Measurements from ENCODE around the gene TMEM212. TPM values are rescaled to one million over a fixed set of nuclear protein-coding genes. Genes with fewer than 3 reads are reported as not detected.

Gene TMEM212
- total RNA-seq, 1 experiment from 2014 or later = not detected

DNA sequence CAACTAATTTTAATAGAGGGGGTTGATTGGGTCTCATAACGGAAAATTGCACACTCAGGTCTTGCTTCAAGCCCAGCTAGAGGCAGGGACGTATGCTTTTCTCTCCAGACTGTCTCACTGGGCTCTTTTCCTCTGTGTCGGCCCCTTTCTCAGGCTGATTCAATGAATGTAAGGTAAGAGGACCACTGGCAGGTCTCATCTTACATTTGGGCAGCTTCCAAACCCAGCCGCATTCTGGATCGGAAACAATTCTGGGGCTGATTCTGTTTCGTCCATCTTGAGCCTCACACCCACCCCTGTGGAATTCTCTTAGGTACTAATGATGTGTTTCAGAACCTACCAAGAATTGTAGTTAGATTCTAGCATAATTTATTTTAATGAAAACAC, 40.7 kb downstream of the TMEM212 start:
- Histone ChIP-seq H3K9ac (ENCODE audit: extremely low read depth, insufficient read length, low read length) (no peak overlapping the region), H3K18ac (ENCODE audit: insufficient read length, low read depth, low read length) (no peak overlapping the region), H2BK20ac (ENCODE audit: low read depth, low read length, poor library complexity, severe bottlenecking) (no peak overlapping the region), H3K27ac (ENCODE audit: insufficient read length, low read depth, low read length) (no peak overlapping the region), H3K56ac (ENCODE audit: insufficient read length, low read depth, low read length) (no peak overlapping the region), H4K91ac (ENCODE audit: insufficient read length, low read depth, low read length) (no peak overlapping the region), H3K79me1 (ENCODE audit: insufficient read depth, low read depth, low read length, poor library complexity, severe bottlenecking) (no peaks in the 10 kb centered on the region), H3K9me3 (ENCODE audit: control insufficient read depth, low read depth, low read length) (no peaks in the 10 kb centered on the region), H3K4me2 (ENCODE audit: insufficient read depth, insufficient read length, low read length) (no peak overlapping the region), H2BK5ac (ENCODE audit: insufficient read length, low read length) (no peak overlapping the region), H4K5ac (ENCODE audit: insufficient read length, low read depth, low read length) (no peak overlapping the region), H3K4me1 (ENCODE audit: insufficient read depth, low read length) (no peaks in the 10 kb centered on the region), H2BK120ac (ENCODE audit: low read depth, low read length, poor library complexity, severe bottlenecking) (no peak overlapping the region), H3K4ac (ENCODE audit: low read depth, low read length) (no peak overlapping the region), H3T11ph (ENCODE audit: low read length) (no peak overlapping the region), H2AFZ (ENCODE audit: low read length) (peak overlapping the region; percentile 33), H3K14ac (ENCODE audit: insufficient read depth, low read length) (no peak overlapping the region), H3K23me2 (ENCODE audit: insufficient read length, low read depth, low read length, poor library complexity, severe bottlenecking) (no peaks in the 10 kb centered on the region), H4K8ac (replicated peaks; ENCODE audit: insufficient read length, low read depth, low read length) (no peak overlapping the region), H3K23ac (ENCODE audit: insufficient read length, low read depth, low read length) (no peak overlapping the region), H3K27me3 (ENCODE audit: insufficient read depth, low read length) (no peaks in the 10 kb centered on the region), H2AK5ac (ENCODE audit: insufficient read length, low read length) (no peak overlapping the region), H4K20me1 (ENCODE audit: control insufficient read depth, insufficient read depth, insufficient read length) (no peaks in the 10 kb centered on the region), H2BK15ac (ENCODE audit: low read depth, low read length) (no peak overlapping the region), H3K79me2 (ENCODE audit: insufficient read depth, low read length) (no peaks in the 10 kb centered on the region), H2BK12ac (ENCODE audit: insufficient read length, low read depth, low read length) (no peak overlapping the region)
- H3K9me3 Mint-ChIP-seq = peaks cover 0 to 8% of the 10 kb centered on the region in 2 experiments; a peak in 4 of 5 replicates
- H3K4me1 Mint-ChIP-seq = peaks cover 38 to 46% of the 10 kb centered on the region in 2 experiments
- H3K4me3 Mint-ChIP-seq = no peak overlapping the region
- TF ChIP-seq, protein P1, sequence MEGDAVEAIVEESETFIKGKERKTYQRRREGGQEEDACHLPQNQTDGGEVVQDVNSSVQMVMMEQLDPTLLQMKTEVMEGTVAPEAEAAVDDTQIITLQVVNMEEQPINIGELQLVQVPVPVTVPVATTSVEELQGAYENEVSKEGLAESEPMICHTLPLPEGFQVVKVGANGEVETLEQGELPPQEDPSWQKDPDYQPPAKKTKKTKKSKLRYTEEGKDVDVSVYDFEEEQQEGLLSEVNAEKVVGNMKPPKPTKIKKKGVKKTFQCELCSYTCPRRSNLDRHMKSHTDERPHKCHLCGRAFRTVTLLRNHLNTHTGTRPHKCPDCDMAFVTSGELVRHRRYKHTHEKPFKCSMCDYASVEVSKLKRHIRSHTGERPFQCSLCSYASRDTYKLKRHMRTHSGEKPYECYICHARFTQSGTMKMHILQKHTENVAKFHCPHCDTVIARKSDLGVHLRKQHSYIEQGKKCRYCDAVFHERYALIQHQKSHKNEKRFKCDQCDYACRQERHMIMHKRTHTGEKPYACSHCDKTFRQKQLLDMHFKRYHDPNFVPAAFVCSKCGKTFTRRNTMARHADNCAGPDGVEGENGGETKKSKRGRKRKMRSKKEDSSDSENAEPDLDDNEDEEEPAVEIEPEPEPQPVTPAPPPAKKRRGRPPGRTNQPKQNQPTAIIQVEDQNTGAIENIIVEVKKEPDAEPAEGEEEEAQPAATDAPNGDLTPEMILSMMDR (conservative IDR thresholded peaks at IDR 0.05) = no peak
- WGBS (ENCODE audit: extremely low coverage, insufficient read length, low lambda C conversion rate) = no CpG with 5 or more reads among the region's 6 CpGs
- H3K27me3 Mint-ChIP-seq (ENCODE audit: low read depth) = no peaks in the 10 kb centered on the region
- no peak for DNase-seq
- H3K27ac Mint-ChIP-seq = no peak overlapping the region
- peaks cover 0 to 6% (median 5%) of the 10 kb centered on the region in 3 experiments; a peak in 2 of 7 replicates for H3K36me3 Mint-ChIP-seq (ENCODE audit: insufficient read depth in 1 of 3, low read depth in 3 of 3)

Measured in H9 (cell line).